NCI-H1930 (cell line): Measurements from ENCODE around the gene BTBD17.

Experiments used
- DNase-seq, 2 experiments: peaks; one replicate each; lab custom pipeline; 2025; lab: John Stamatoyannopoulos, UW

Gene BTBD17

DNA sequence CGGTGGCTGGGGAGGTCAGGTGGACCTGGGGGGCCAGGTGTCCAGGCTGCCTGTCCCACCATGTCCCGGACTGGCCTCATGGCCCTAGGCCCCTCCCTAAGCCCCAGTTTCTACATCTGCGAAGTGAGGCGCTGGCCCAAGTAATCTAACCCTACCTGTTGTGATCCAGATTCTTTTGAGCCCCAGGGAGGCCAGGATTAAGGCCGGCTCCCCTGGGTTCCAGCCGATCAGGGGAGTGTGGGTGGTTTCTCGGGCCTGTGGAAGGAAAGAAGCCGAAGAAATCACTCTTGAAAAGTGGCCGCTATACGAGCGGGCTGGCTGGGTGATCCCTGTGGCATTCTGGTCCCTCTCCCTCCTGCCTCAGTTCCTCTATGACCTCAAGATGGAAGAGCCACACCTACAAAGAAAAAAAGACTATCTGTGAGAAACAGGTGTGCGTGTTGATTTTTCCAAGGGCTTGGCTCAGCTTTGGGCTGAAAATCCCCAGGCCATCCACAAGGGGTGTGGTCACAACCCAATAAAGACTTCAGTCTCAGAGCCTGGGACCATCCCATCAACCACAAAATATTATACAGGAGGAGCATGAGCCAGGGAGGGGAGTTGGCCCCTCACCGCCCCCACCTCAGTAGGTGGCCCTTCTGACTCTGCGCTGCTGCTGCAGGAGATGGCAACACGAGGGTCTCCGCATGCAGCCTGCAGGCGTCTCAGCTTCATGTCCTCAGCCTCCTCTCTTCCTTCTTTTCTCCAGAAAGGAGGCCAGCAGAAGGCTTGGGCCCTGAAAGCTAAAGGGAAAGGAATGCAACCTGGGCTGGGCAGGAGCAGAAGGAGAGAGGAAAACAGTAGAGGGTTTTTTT, 25.9 kb upstream of the BTBD17 start:
- DNase-seq, result no peak

DNA sequence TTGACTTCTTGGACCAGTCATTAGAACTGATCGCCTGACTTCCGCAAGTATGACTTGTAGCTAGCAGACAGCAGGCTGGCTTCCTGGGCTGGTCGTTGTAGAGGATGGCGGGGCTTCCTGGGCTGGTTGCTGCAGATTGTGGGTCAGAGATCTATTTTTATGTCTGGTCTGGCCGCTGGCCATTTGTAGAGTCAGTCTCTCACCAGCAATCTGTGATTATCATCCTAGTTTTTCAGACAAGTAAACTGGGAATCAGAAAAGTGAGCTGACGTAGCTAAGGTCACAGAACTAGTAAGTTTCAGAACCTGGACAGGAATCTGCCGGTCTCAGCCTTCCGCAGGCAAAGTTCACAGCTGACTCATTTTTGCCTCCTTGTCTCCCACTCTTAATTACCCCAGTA, 24.7 kb upstream of the BTBD17 start:
- DNase-seq, result no peak

DNA sequence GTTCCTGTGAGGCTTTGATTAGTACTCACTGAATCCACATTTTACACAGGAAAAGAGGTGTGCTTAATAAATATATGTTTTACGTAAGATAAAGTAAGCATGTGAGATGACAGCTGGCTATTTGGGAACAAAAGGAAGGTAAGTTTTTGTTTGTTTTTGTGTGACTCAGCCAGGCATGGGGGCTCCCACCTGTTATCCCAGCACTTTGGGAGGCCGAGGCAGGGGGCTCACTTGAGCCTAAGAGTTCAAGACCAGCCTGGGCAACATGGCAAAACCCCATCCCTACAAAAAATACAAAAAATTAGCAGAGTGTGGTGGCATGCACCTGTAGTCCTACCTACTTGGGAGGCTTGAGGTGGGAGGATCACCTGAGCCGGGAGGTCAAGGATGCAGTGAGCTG, 23.5 kb upstream of the BTBD17 start:
- DNase-seq, result no peak

- DNase-seq, result no peak
Observed at GRCh38 chr17:74383141-74383540, 21.5 kb upstream of the BTBD17 start.

DNA sequence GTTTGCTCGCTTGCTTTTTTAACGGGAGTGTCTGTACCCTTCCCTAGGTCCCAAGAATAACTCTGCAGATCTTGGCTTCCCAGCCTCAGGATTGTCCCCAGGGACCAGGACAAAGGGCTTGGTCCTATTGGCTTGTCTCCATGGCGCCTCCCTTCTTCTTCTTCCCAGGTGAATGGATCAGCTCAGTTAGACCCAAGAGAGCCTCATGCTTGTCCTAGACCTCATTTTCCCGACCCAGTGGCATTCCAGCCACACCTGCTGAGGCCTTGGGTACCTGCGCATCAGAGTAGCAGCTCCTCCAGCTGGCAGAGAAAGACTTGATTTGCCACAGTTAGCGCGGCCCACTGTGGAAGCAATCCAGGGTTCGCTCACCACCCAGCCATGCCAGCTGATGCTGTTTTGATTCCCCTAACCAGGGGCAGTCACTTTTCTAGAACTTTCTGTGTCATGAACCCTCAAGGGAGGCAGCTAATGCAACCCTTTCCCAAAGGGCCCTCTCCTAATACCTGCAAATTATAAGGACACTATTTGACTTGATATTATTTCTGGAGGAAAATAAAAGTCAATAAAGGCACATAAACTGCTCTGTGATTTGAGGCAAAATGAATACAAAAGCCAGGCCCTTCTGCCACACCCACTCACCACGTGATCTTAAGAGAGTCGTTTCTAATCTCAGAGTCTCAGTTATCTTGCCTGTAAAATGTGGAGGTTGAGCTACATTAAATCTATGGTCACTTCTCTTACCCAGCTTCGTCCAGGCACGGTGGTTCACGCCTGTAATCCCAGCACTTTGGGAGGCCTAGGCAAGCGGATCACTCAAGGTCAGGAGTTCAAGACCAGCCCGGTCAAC, 19.5 kb upstream of the BTBD17 start:
- DNase-seq, result no peak

DNA sequence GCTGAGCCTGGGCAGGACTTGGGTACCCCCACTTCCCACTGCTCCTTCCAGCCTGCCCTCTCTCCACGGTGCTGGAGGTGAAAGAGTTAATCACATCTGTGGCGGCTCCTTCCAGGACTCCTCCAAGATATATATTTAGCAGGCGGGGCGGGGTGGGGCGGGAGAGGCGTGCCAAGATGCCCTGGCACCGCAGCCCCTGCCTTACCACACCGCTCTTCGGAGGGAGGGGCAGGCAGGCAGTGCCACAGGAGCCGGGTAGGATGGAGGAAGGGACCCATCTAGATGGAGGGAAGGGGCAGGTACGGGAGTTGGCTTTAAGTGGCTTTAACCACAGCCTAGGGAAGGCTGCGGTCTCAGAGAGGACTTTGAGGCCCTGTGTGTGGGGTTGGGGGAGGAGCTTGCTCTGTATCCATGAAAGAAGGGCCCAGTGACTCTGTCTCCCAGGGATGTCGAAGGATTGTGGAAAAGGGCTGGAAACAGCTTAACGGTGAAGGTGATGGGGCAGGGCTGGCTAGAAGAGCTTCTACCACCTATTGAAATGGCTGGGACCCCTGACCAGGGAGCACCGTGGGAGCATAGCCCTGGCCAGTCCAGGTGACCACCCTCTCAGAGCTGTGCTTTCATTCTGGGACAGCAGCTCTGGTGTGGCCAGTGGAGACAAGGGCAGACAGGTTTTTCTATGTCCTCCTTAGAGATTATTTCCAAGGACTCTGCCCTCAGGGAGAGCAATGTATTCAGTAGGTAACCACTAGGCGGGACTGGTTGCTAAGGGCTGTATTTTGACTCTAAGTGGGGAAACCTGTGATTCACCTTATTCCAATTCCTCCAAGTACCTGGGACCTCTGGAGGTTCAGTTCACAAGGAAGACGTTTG, 18.7 kb upstream of the BTBD17 start:
- DNase-seq, result no peak

GRCh38 chr17:74379495-74380085, 17.9 kb upstream of the BTBD17 start:
- DNase-seq, result peak; percentile 60 to 80

GRCh38 chr17:74374858-74375257, 13.2 kb upstream of the BTBD17 start:
- no peak for DNase-seq

- DNase-seq, result no peak
Observed at GRCh38 chr17:74373838-74374606, 12.4 kb upstream of the BTBD17 start.

GRCh38 chr17:74372426-74372825, 10.8 kb upstream of the BTBD17 start:
- DNase-seq, result no peak

DNA sequence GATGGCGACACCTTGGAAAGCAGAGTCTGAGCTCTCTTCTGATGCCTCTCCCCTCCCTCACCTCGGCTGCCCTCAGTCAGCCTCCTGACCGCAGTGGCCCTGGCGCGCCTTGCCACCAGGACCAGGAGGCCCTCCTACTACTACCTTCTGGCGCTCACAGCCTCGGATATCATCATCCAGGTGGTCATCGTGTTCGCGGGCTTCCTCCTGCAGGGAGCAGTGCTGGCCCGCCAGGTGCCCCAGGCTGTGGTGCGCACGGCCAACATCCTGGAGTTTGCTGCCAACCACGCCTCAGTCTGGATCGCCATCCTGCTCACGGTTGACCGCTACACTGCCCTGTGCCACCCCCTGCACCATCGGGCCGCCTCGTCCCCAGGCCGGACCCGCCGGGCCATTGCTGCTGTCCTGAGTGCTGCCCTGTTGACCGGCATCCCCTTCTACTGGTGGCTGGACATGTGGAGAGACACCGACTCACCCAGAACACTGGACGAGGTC, 10.0 kb upstream of the BTBD17 start:
- no peak for DNase-seq

DNA sequence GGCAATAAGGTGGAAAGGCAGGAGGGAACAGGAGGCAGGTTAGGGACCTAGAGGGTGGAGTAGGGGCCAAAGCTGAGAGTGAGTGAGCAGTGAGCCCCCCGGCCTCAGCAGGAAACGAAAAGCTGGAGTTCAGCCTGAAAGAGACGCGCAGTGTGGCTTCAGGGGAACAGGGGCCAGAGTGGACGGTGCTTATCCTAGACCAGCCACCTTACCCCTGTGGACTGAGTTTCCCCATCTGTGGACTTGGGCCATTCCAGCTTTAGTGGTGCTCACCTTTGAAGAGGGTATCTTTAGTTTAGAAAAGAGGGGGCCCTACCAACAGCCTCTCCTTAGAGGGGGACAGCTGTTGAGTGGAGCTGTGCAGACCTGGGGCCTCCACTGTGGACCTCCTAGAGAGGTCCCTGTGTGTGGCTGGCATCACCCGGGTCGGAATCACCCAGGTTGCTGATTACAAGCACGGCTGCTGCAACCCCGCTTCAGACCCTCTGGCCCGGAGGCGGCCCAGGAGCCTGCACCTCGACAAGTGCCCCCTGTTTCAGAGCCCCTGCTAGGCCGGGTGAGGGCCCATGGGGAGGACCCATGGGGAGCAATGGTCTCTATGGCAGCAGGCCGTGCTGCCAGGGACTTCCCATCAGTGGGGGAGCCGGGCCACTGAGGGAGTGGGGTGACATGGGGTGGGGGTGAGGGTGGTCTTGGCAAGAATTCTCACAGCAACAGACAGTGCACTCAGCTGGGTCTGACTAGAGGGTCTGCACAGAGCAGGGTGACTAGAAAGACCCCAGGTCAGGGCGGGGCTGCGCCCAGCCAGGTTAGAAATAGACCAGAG, 8.2 kb upstream of the BTBD17 start:
- no peak for DNase-seq

- no peak for DNase-seq
Observed at GRCh38 chr17:74369221-74369620, 7.6 kb upstream of the BTBD17 start.

DNA sequence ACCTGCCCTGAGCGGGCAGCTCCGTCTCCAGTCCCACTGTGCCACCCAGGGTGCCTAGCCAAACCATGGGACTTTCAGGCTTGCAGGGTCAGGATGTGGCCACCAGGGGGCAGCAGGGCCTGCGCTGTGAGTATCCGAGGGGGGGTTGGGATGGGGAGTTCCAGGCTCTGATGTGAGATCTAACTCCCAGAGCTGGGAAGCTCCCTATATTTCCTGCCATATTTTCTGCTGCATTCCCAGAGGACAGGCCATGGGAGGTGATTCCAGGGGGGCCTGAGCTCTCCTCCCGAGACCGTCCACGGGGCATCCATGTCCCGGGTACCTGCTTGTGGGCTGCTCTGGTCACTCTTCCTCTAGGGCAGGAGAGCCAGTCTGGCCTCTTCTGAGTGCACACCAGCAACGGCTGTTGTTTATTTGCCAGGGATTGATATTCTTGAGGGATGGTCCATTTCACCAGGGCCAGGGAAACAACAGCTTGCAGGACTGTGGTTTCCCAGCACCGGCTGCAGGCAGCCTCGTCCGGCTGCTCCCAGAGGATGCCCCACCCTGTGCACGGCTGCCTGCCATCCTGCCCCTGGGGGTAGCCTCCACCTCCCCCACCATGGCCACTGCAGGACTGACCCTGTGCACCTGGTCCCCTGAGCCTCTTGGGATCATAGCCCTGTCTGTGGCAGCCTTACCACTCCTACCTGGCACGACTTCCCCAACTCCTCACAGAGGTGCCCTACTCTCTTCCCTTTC, 6.8 kb upstream of the BTBD17 start:
- DNase-seq, result peak; percentile 13 to 65

- DNase-seq, result no peak
Observed at GRCh38 chr17:74367206-74367605, 5.5 kb upstream of the BTBD17 start, which contains the start of gene GPR142. Gene GPR142 (plus strand): TSS chr17:74367506. CDS start chr17:74369541, 2,035 bp downstream.

DNA sequence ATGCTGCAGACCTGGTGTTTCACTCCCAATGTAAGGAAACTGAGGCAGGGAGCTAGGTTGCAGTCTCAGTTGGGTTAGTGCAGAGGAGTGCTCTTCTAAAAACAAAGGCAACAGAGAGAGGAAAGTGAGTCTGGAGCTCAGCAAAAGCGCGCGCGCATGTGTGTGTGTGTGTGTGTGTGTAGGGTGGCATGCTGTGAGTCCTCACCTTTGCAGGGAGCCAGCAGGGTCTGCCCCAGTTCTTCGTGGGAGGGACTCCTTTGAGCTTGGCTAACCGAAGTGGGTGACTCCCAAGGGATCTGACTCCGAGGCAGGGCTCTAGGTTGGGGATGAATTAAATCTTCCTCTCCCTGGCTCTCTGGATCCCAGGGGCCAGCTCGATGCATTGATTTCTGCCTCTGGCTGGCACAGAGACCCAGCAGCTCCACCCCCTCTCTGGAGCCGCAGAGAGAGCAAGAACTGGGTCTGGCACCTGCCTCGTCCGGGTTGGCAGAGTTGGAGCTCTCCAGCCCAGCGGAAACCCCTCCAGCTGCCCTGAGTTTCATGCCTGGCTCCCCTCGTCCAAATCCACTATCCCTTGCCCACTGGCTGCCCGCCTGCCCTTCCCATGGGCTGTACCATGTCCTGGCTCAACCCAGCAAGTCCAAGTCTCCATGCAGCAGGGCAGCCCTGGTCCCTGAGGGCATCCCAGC, 1.3 kb upstream of the BTBD17 start:
- DNase-seq, result no peak

DNA sequence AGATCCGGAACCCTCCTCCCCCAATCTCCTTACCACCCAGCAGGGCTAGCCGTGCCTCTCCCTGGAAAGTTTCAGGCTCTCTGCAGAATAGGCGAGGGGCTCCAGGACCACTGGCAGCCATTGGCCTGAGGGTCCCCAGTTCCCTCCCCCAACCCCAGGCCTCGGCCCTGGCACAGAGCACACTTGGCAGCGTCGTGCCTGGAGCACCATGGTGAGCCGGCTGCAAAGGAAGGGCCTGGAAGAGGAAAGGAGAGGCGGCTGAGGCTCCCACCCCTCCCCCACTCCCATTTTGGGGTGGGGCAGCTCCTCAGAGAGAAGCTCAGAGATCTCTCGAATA, 369 bp upstream of the BTBD17 start:
- DNase-seq, result no peak

- DNase-seq, result no peak
Observed at GRCh38 chr17:74360899-74361229, 804 bp downstream of the BTBD17 start.

DNA sequence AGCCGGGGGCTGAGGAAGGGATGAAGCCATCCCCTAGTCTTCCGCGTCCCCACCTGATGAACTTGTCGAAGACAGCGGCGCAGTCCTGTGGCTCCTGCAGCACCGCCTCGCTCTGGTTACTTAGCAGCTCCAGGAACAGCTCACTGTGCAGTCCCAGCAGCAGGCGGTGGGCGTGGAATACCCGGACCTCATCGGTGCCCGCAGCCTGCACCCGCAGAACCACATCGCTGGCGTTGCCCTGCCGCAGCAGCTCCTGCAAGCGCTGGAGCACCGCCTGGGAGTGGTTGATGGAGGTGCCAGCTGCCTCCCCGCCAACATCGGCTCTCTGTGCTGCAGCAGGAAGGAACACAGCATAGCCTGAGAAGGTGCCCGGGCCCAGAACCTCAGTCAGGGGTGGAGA, 1.8 kb downstream of the BTBD17 start:
- DNase-seq, result no peak
